Keratinocyte (primary cell): ENCODE measurements around the gene CDKN1C. TPM values are rescaled to one million over a fixed set of nuclear protein-coding genes. Genes with fewer than 3 reads are reported as not detected.

Experiments used
- DNase-seq: peaks from one replicate; pipeline ENCODE4 v3.0.0-alpha.2; 2011; ENCODE audit warnings: low read depth, missing footprints, low spot score
- FAIRE-seq: peaks from 2 replicates; lab custom pipeline; 2011; peaks lifted over from hg19 to GRCh38; lab: Jason Lieb, UNC
- H2AFZ ChIP-seq: 2 replicates; pipeline ENCODE4 v1.6.0; 2012; ENCODE audit warnings: low read length, control low read depth, inconsistent platforms; ENCODE audit not compliant: control insufficient read depth
- H3K27ac ChIP-seq: 2 replicates; pipeline ENCODE4 v1.5.1; 2011; ENCODE audit warnings: low read length; ENCODE audit not compliant: control insufficient read depth, insufficient read depth
- H3K27me3 ChIP-seq: 3 replicates; pipeline ENCODE4 v1.6.0; 2011; ENCODE audit warnings: low read length; ENCODE audit not compliant: control insufficient read depth, insufficient read depth; ENCODE audit errors: extremely low read depth
- H3K36me3 ChIP-seq, 2 experiments: 2 replicates in 1 of 2; 3 replicates in 1 of 2; pipeline ENCODE4 v1.5.1; 2011; ENCODE audit warnings: low read length in 2 of 2, mild to moderate bottlenecking in 1 of 2; ENCODE audit not compliant: control insufficient read depth in 2 of 2, insufficient read depth in 2 of 2; ENCODE audit errors: extremely low read depth in 1 of 2
- H3K4me1 ChIP-seq: 3 replicates; pipeline ENCODE4 v1.5.1; 2011; ENCODE audit warnings: low read length; ENCODE audit not compliant: control insufficient read depth, insufficient read depth; ENCODE audit errors: extremely low read depth
- H3K4me2 ChIP-seq: 3 replicates; pipeline ENCODE4 v1.6.0; 2011; ENCODE audit warnings: low read depth, low read length; ENCODE audit not compliant: control insufficient read depth, insufficient read depth; ENCODE audit errors: extremely low read depth
- H3K4me3 ChIP-seq, 3 experiments: fragments of 200-600 bp in 1 of 3; sonication (generic) in 1 of 3; 2 replicates in 2 of 3; 3 replicates in 1 of 3; pipeline ENCODE4 v1.5.1; 2011 to 2016; ENCODE audit warnings: low read length in 3 of 3, mild to moderate bottlenecking in 3 of 3, control low read depth in 2 of 3, inconsistent platforms in 1 of 3, low read depth in 1 of 3, mixed read lengths in 1 of 3, mixed run types in 1 of 3, moderate library complexity in 1 of 3; ENCODE audit not compliant: control insufficient read depth in 2 of 3, insufficient read depth in 2 of 3; ENCODE audit errors: extremely low read depth in 1 of 3
- H3K79me2 ChIP-seq: 2 replicates; pipeline ENCODE4 v1.6.0; 2012; ENCODE audit warnings: low read length; ENCODE audit not compliant: control insufficient read depth, insufficient read depth
- H3K9ac ChIP-seq: 3 replicates; pipeline ENCODE4 v1.6.0; 2011; ENCODE audit warnings: low read length; ENCODE audit not compliant: control insufficient read depth, insufficient read depth; ENCODE audit errors: extremely low read depth
- H3K9me1 ChIP-seq: 3 replicates; pipeline ENCODE4 v1.6.0; 2011; ENCODE audit warnings: low read length; ENCODE audit not compliant: control insufficient read depth, insufficient read depth; ENCODE audit errors: extremely low read depth
- H3K9me3 ChIP-seq: 2 replicates; pipeline ENCODE4 v1.5.1; 2012; ENCODE audit warnings: low read depth, low read length; ENCODE audit not compliant: control insufficient read depth
- H4K20me1 ChIP-seq: 3 replicates; pipeline ENCODE4 v1.6.0; 2011; ENCODE audit warnings: low read length; ENCODE audit not compliant: control insufficient read depth, insufficient read depth; ENCODE audit errors: extremely low read depth
- EZH2 ChIP-seq: IDR thresholded peaks from one replicate; pipeline ENCODE4 v1.6.1; 2012; ENCODE audit warnings: inconsistent platforms, mild to moderate bottlenecking, low read length, moderate library complexity
- dilution Hi-C: fragments of 300-500 bp; cut with MboI; formaldehyde crosslinking; loops from one replicate; pipeline ENCODE4 v1.7.0; 2020; ENCODE audit warnings: low sequenced_read_pairs; ENCODE audit not compliant: extremely low pct_ligation_motif_present
- polyA plus RNA-seq, 5 experiments: library from polyadenylated mRNA; depleted of rRNA in 3 of 5; stranded (reverse) in 3 of 5; stranded (forward) in 1 of 5; unstranded in 1 of 5; fragments of >200 nt; gene quantifications; 1 replicate in 1 of 5; 2 replicates in 3 of 5; 3 replicates in 1 of 5; pipeline versions ENCODE4 v1.2.1 to v1.2.3, GENCODE V29; 2011 to 2012; ENCODE audit warnings: missing spikeins in 2 of 5, low read depth in 1 of 5, low replicate concordance in 1 of 5
- TF ChIP-seq, protein P1 (sequence below), 3 experiments: IDR thresholded peaks in 1 of 3; conservative IDR thresholded peaks in 1 of 3; optimal IDR thresholded peaks in 1 of 3; 2 replicates in 2 of 3; 3 replicates in 1 of 3; pipeline versions ENCODE3 to v1.5.1; 2011; ENCODE audit warnings: low read length in 3 of 3, mild to moderate bottlenecking in 3 of 3, moderate library complexity in 2 of 3, control low read depth in 1 of 3, inconsistent platforms in 1 of 3; ENCODE audit not compliant: insufficient read depth in 2 of 3; ENCODE audit errors: extremely low read depth in 1 of 3

Gene CDKN1C
- polyA plus RNA-seq, 1 donor (not counting 4 experiments of a cell fraction or from before 2014, with no cell fraction given) = 0.37 TPM

DNA sequence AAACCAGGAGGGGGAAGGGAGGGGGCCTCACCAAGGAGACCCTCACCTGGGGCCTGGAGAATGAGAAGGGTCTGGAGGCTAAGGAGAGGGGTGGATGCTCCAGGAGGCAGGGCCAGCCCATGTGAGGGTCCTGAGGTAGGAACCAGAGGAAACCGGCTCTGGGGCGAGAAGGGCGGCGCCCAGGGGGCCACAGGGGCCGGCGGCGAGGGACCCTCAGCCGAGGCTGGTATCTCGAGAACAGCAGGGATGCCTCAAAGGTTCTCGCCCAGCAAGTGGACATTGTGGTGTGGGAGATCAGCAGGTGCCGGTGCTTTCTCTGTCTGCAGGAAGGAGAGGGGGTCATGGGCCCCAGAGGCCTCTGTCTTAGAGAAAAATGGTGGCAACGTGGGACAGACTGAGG lies 47.9 kb downstream of the CDKN1C start:
- DNase-seq (no peak), FAIRE-seq (no peak)
- Histone ChIP-seq H3K4me2 (no peak overlapping the region), H2AFZ (no peak overlapping the region), H3K36me3 (no peaks in the 10 kb centered on the region), H3K9me1 (no peaks in the 10 kb centered on the region), H3K9ac (no peak overlapping the region), H4K20me1 (no peaks in the 10 kb centered on the region), H3K9me3 (no peaks in the 10 kb centered on the region), H3K4me3 (no peak overlapping the region), H3K27me3 (peaks cover 20% of the 10 kb centered on the region), H3K27ac (no peak overlapping the region), H3K79me2 (no peaks in the 10 kb centered on the region), H3K4me1 (no peaks in the 10 kb centered on the region)
- TF ChIP-seq, protein P1, sequence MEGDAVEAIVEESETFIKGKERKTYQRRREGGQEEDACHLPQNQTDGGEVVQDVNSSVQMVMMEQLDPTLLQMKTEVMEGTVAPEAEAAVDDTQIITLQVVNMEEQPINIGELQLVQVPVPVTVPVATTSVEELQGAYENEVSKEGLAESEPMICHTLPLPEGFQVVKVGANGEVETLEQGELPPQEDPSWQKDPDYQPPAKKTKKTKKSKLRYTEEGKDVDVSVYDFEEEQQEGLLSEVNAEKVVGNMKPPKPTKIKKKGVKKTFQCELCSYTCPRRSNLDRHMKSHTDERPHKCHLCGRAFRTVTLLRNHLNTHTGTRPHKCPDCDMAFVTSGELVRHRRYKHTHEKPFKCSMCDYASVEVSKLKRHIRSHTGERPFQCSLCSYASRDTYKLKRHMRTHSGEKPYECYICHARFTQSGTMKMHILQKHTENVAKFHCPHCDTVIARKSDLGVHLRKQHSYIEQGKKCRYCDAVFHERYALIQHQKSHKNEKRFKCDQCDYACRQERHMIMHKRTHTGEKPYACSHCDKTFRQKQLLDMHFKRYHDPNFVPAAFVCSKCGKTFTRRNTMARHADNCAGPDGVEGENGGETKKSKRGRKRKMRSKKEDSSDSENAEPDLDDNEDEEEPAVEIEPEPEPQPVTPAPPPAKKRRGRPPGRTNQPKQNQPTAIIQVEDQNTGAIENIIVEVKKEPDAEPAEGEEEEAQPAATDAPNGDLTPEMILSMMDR (optimal IDR thresholded peaks at IDR 0.05 in 1 of 3, IDR thresholded peaks at IDR 0.05 in 1 of 3, conservative IDR thresholded peaks at IDR 0.05 in 1 of 3; ENCODE audit: extremely low read depth in 1 of 3, insufficient read depth in 2 of 3, low read length in 3 of 3) = no peak
- TF ChIP-seq EZH2 = no peak
- dilution Hi-C loops = no loop called here

GRCh38 chr11:2837096-2837601 lies 48.4 kb downstream of the CDKN1C start:
- H3K9ac ChIP-seq = no peak overlapping the region
- no peak for DNase-seq

More at GRCh38 chr11:2837096-2837601, 48.4 kb downstream of the CDKN1C start:
- dilution Hi-C loops = no loop called here
- TF ChIP-seq EZH2 = no peak
- TF ChIP-seq, protein P1 (optimal IDR thresholded peaks at IDR 0.05 in 1 of 3, IDR thresholded peaks at IDR 0.05 in 1 of 3, conservative IDR thresholded peaks at IDR 0.05 in 1 of 3; ENCODE audit: extremely low read depth in 1 of 3, insufficient read depth in 2 of 3, low read length in 3 of 3) = peak in 1 of 3 experiments; percentile 32
- H3K4me2 ChIP-seq = no peak overlapping the region
- no peaks in the 10 kb centered on the region for H3K79me2 ChIP-seq
- no peaks in the 10 kb centered on the region for H3K9me3 ChIP-seq
- peaks cover 20% of the 10 kb centered on the region for H3K27me3 ChIP-seq
- no peak overlapping the region for H2AFZ ChIP-seq
- H3K4me1 ChIP-seq = no peaks in the 10 kb centered on the region
- H3K4me3 ChIP-seq = no peak overlapping the region
- no peak for FAIRE-seq
- H3K27ac ChIP-seq = no peak overlapping the region
- H3K36me3 ChIP-seq = no peaks in the 10 kb centered on the region
- no peaks in the 10 kb centered on the region for H3K9me1 ChIP-seq
- H4K20me1 ChIP-seq = no peaks in the 10 kb centered on the region
